B cell (primary cell): ENCODE results near the gene PLN. TPM values are rescaled to one million over a fixed set of nuclear protein-coding genes. Genes with fewer than 3 reads are reported as not detected.

Experiments used
- ATAC-seq: fragments of 200-7000 bp; cut with Tn5 transposase; one replicate; pipeline ENCODE4 v1.10.0; 2021; ENCODE audit warnings: low read depth, mild to moderate bottlenecking, moderate number of reproducible peaks, moderate library complexity
- CTCF ChIA-PET: fragments of 350-600 bp; sonication (Branson Sonifier 250); formaldehyde crosslinking; loops from one replicate; lab custom pipeline; 2021; ENCODE audit warnings: antibody characterized with exemption, inconsistent platforms; lab: Charles Lee
- POLR2A ChIA-PET: fragments of 350-600 bp; sonication (Branson Sonifier 250); formaldehyde crosslinking; loops from one replicate; lab custom pipeline; 2021; ENCODE audit warnings: antibody characterized with exemption; lab: Charles Lee
- DNase-seq: peaks from one replicate; pipeline ENCODE4 v3.0.0; 2013
- H2AFZ ChIP-seq: 2 replicates; pipeline ENCODE4 v1.6.1; 2012; ENCODE audit warnings: mild to moderate bottlenecking, low read depth, low read length; ENCODE audit not compliant: insufficient read depth, poor library complexity, severe bottlenecking
- H3K27ac ChIP-seq, 2 donors: 1 replicate in 1 of 2; 2 replicates in 1 of 2; pipeline ENCODE4 v1.5.1; 2012 to 2013; ENCODE audit warnings: low read length in 2 of 2, mild to moderate bottlenecking in 2 of 2, moderate library complexity in 1 of 2
- H3K27me3 ChIP-seq, 4 experiments: fragments of 200-600 bp in 1 of 4; sonication (generic) in 1 of 4; replicated peaks in 1 of 4; 1 replicate in 2 of 4; 2 replicates in 2 of 4; pipeline versions ENCODE4 v1.6.1 to v1.7.0; 2013 to 2016; ENCODE audit warnings: low read length in 3 of 4, mild to moderate bottlenecking in 2 of 4, mixed read lengths in 1 of 4, moderate library complexity in 1 of 4; ENCODE audit not compliant: insufficient read depth in 4 of 4, control insufficient read depth in 3 of 4; ENCODE audit errors: control extremely low read depth in 1 of 4
- H3K36me3 ChIP-seq, 2 experiments: replicated peaks in 1 of 2; 1 replicate in 1 of 2; 2 replicates in 1 of 2; pipeline versions ENCODE4 v1.6.1 to v1.7.1; 2013; ENCODE audit warnings: low read length in 1 of 2; ENCODE audit not compliant: insufficient read depth in 2 of 2, control insufficient read depth in 1 of 2; ENCODE audit errors: control extremely low read depth in 1 of 2, extremely low read depth in 1 of 2
- H3K4me1 ChIP-seq, 2 donors: fragments of 200-600 bp in 1 of 2; sonication (generic) in 1 of 2; 1 replicate in 1 of 2; 2 replicates in 1 of 2; pipeline versions ENCODE4 v1.5.1 to v1.6.1; 2013 to 2017; ENCODE audit warnings: low read length in 2 of 2; ENCODE audit not compliant: control insufficient read depth in 2 of 2, insufficient read depth in 2 of 2
- H3K4me2 ChIP-seq: replicated peaks from 2 replicates; pipeline ENCODE3; 2012; ENCODE audit warnings: mild to moderate bottlenecking, low read depth, low read length; ENCODE audit not compliant: poor library complexity, severe bottlenecking
- H3K4me3 ChIP-seq, 5 experiments: fragments of 200-600 bp in 1 of 5; sonication (generic) in 1 of 5; 1 replicate in 3 of 5; 2 replicates in 2 of 5; pipeline versions ENCODE4 v1.5.1 to v1.7.0; 2011 to 2016; ENCODE audit warnings: low read length in 4 of 5, mild to moderate bottlenecking in 4 of 5, low read depth in 2 of 5, control low read depth in 1 of 5, moderate library complexity in 1 of 5; ENCODE audit not compliant: insufficient read depth in 1 of 5; ENCODE audit errors: control extremely low read depth in 1 of 5, extremely low read depth in 1 of 5
- H3K79me2 ChIP-seq: fragments of 200-600 bp; sonication (generic); one replicate; pipeline ENCODE4 v1.6.0; 2016; ENCODE audit warnings: low read length; ENCODE audit not compliant: control insufficient read depth, insufficient read depth
- H3K9ac ChIP-seq: fragments of 200-600 bp; sonication (generic); 2 replicates; pipeline ENCODE4 v1.6.1; 2017; ENCODE audit warnings: mild to moderate bottlenecking, low read length, moderate library complexity
- H3K9me3 ChIP-seq, 3 donors: one replicate each; pipeline versions ENCODE4 v1.6.1 to v1.7.1; 2013; ENCODE audit warnings: low read length in 2 of 3; ENCODE audit not compliant: control insufficient read depth in 2 of 3, insufficient read depth in 1 of 3; ENCODE audit errors: control extremely low read depth in 1 of 3
- H4K20me1 ChIP-seq: 2 replicates; pipeline ENCODE4 v1.6.0; 2012; ENCODE audit warnings: mild to moderate bottlenecking, low read length; ENCODE audit not compliant: insufficient read depth, control insufficient read depth, poor library complexity, severe bottlenecking
- H3K27ac Mint-ChIP-seq: one replicate; pipeline ENCODE4 v1.8.0; 2021; ENCODE audit warnings: mixed read lengths
- H3K27me3 Mint-ChIP-seq: one replicate; pipeline ENCODE4 v1.8.0; 2021; ENCODE audit warnings: mixed read lengths
- H3K4me1 Mint-ChIP-seq: one replicate; pipeline ENCODE4 v1.8.0; 2021; ENCODE audit warnings: mixed read lengths
- H3K4me3 Mint-ChIP-seq: one replicate; pipeline ENCODE4 v1.8.0; 2021; ENCODE audit warnings: mixed read lengths
- H3K9me3 Mint-ChIP-seq: one replicate; pipeline ENCODE4 v1.8.0; 2022; ENCODE audit warnings: mixed read lengths; ENCODE audit not compliant: insufficient read depth
- CTCF ChIP-seq: fragments of 200-600 bp; IDR thresholded peaks from one replicate; pipeline ENCODE4 v1.8.0; 2022; ENCODE audit warnings: antibody characterized with exemption, mild to moderate bottlenecking
- EZH2 ChIP-seq: IDR thresholded peaks from 2 replicates; pipeline ENCODE4 v1.6.1; 2012; ENCODE audit warnings: borderline replicate concordance, low read depth, mild to moderate bottlenecking, moderate library complexity, low read length; ENCODE audit not compliant: insufficient read depth, poor library complexity, severe bottlenecking
- WGBS: methylation state at CpG from one replicate; pipeline ENCODE4 v1.1.5; 2013; ENCODE audit warnings: missing lambda C conversion rate; ENCODE audit not compliant: insufficient coverage; 5-methylcytosine and 5-hydroxymethylcytosine counted together
- intact Hi-C: fragments of 100-400 bp; cut with micrococcal nuclease; formaldehyde crosslinking; loops from one replicate; pipeline ENCODE4 v1.10.0; 2022
- polyA plus RNA-seq: library from polyadenylated mRNA; depleted of rRNA; stranded (reverse); fragments of >200 nt; gene quantifications from 2 replicates; pipeline ENCODE4 v1.2.3, GENCODE V29; 2012
- total RNA-seq, 2 donors: library from RNA; stranded (reverse); fragments of 120-200 nt in 1 of 2; gene quantifications; 1 replicate in 1 of 2; 2 replicates in 1 of 2; pipeline versions ENCODE4 v1.2.3 to v1.2.4, GENCODE V29; 2013 to 2022

Gene PLN
- total and polyA plus RNA-seq, 2 donors (not counting 1 experiment from before 2014, with no cell fraction given) = not detected

DNA sequence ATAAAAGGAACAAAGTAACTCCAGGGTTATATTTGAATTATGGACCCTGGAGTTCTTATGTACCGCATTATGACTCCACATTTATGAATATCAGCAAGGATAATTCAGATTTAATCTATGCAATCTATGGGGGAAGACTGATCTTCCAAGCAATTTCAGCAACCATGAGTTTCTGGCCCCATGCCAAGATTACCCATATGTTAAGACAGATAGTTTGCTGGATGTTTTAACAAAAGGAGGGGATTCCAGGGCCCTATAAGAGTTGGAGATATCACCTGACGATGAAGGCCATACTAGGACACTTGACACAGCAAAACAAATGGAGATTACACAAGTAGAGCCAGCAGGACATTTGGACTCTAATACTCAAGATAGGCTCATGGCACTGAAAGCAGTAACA lies 45.9 kb upstream of the PLN start:
- CTCF ChIA-PET = no interaction called here
- no peaks in the 10 kb centered on the region for H4K20me1 ChIP-seq
- intact Hi-C loops = no loop called here

GRCh38 chr6:118504611-118505010 lies 43.5 kb upstream of the PLN start:
- intact Hi-C loops = no loop called here
- ChIA-PET POLR2A (no interaction called here), CTCF (no interaction called here)
- Histone ChIP-seq H3K27ac (no peak overlapping the region), H3K36me3 (peaks cover 2 to 32% of the 10 kb centered on the region in 2 experiments), H3K4me1 (no peaks in the 10 kb centered on the region), H3K9ac (no peak overlapping the region), H3K9me3 (peaks cover 0 to 4% (median 0%) of the 10 kb centered on the region in 3 donors), H2AFZ (no peak overlapping the region), H3K4me3 (no peak overlapping the region), H3K4me2 (no peak overlapping the region), H3K27me3 (no peaks in the 10 kb centered on the region), H3K79me2 (no peaks in the 10 kb centered on the region), H4K20me1 (no peaks in the 10 kb centered on the region)
- Mint-ChIP-seq H3K27me3 (no peaks in the 10 kb centered on the region), H3K4me3 (no peak overlapping the region), H3K27ac (no peak overlapping the region), H3K4me1 (peaks cover 2% of the 10 kb centered on the region), H3K9me3 (peaks cover 2% of the 10 kb centered on the region)
- ATAC-seq (no peak), DNase-seq (no peak)
- WGBS = no CpG with 5 or more reads among the region's 2 CpGs
- TF ChIP-seq CTCF (no peak), EZH2 (no peak)

More for the DNA sequence above, 45.9 kb upstream of the PLN start:
- no peak overlapping the region for H3K9ac ChIP-seq
- peaks cover 0 to 4% (median 0%) of the 10 kb centered on the region in 3 donors for H3K9me3 ChIP-seq
- H3K79me2 ChIP-seq = no peaks in the 10 kb centered on the region
- no peak overlapping the region for H3K4me2 ChIP-seq
- no peak overlapping the region for H3K27ac Mint-ChIP-seq
- TF ChIP-seq CTCF (no peak), EZH2 (no peak)
- no peak overlapping the region for H3K27ac ChIP-seq
- no peak overlapping the region for H3K4me3 ChIP-seq
- no peaks in the 10 kb centered on the region for H3K4me1 Mint-ChIP-seq
- H3K27me3 Mint-ChIP-seq = no peaks in the 10 kb centered on the region
- no peak overlapping the region for H3K4me3 Mint-ChIP-seq
- H3K27me3 ChIP-seq = no peaks in the 10 kb centered on the region
- POLR2A ChIA-PET = no interaction called here
- H3K4me1 ChIP-seq = no peaks in the 10 kb centered on the region
- 58% methylated on average over 1 of the region's 2 CpGs for WGBS
- H3K36me3 ChIP-seq = peaks cover 2 to 32% of the 10 kb centered on the region in 2 experiments
- no peak overlapping the region for H2AFZ ChIP-seq
- peaks cover 2% of the 10 kb centered on the region for H3K9me3 Mint-ChIP-seq
- DNase-seq = no peak
- no peak for ATAC-seq
